RWPE2 (cell line): ENCODE measurements around the gene PYGB.

Experiments used
- ATAC-seq: fragments of 200-7000 bp; cut with Tn5 transposase; 3 replicates; pipeline ENCODE4 v1.9.1; 2021; ENCODE audit warnings: low read depth
- DNase-seq: peaks from one replicate; pipeline ENCODE4 v3.0.0-alpha.2; 2020; ENCODE audit warnings: low spot score
- H3K27ac ChIP-seq: fragments of 450-650 bp; 2 replicates; pipeline ENCODE4 v1.5.1; 2017; ENCODE audit warnings: mild to moderate bottlenecking; ENCODE audit not compliant: poor library complexity, severe bottlenecking
- H3K27me3 ChIP-seq: fragments of 250-450 bp; sonication (Bioruptor Pico); 2 replicates; pipeline ENCODE4 v1.5.1; 2021; ENCODE audit warnings: mild to moderate bottlenecking, moderate library complexity; ENCODE audit not compliant: insufficient read depth, poor library complexity, severe bottlenecking
- H3K36me3 ChIP-seq: fragments of 250-450 bp; sonication (Bioruptor Pico); 2 replicates; pipeline ENCODE4 v1.5.1; 2020; ENCODE audit warnings: low read depth, mild to moderate bottlenecking, moderate library complexity
- H3K4me1 ChIP-seq: fragments of 250-450 bp; sonication (Bioruptor Pico); 2 replicates; pipeline ENCODE4 v1.5.1; 2021; ENCODE audit warnings: mild to moderate bottlenecking, moderate library complexity; ENCODE audit not compliant: insufficient read depth, poor library complexity, severe bottlenecking
- H3K4me3 ChIP-seq: fragments of 250-450 bp; sonication (Bioruptor Pico); 2 replicates; pipeline ENCODE4 v1.5.1; 2021; ENCODE audit warnings: mild to moderate bottlenecking, moderate library complexity; ENCODE audit not compliant: severe bottlenecking
- H3K9me3 ChIP-seq: fragments of 250-450 bp; sonication (Bioruptor Pico); 2 replicates; pipeline ENCODE4 v1.5.1; 2021; ENCODE audit warnings: mild to moderate bottlenecking, moderate library complexity; ENCODE audit not compliant: severe bottlenecking
- CTCF ChIP-seq: fragments of 450-650 bp; IDR thresholded peaks from one replicate; pipeline ENCODE4 v1.5.1; 2017; ENCODE audit warnings: mild to moderate bottlenecking, moderate library complexity; ENCODE audit not compliant: poor library complexity, severe bottlenecking

PYGB gene

GRCh38 chr20:25316506-25317190, 68.8 kb downstream of the PYGB start:
- Histone ChIP-seq H3K27me3 (no peaks in the 10 kb centered on the region), H3K4me1 (peaks cover 7% of the 10 kb centered on the region), H3K4me3 (no peak overlapping the region), H3K9me3 (no peaks in the 10 kb centered on the region), H3K27ac (no peak overlapping the region), H3K36me3 (no peaks in the 10 kb centered on the region)
- ATAC-seq = no peak
- no peak for TF ChIP-seq CTCF
- DNase-seq = no peak

GRCh38 chr20:25317351-25318075, 69.6 kb downstream of the PYGB start:
- Histone ChIP-seq H3K4me1 (peaks cover 7% of the 10 kb centered on the region), H3K27ac (no peak overlapping the region), H3K27me3 (no peaks in the 10 kb centered on the region), H3K9me3 (no peaks in the 10 kb centered on the region), H3K4me3 (no peak overlapping the region), H3K36me3 (peaks cover 4% of the 10 kb centered on the region; the same call in 1 of the 2 replicates)
- TF ChIP-seq CTCF = no peak
- no peak for DNase-seq
- ATAC-seq = no peak

- no peak for TF ChIP-seq CTCF
- no peaks in the 10 kb centered on the region for H3K27me3 ChIP-seq
- DNase-seq (no peak), ATAC-seq (no peak)
- no peaks in the 10 kb centered on the region for H3K9me3 ChIP-seq
- no peak overlapping the region for H3K27ac ChIP-seq
- H3K4me3 ChIP-seq = no peak overlapping the region
- peaks cover 4% of the 10 kb centered on the region; the same call in 1 of the 2 replicates for H3K36me3 ChIP-seq
- peaks cover 7% of the 10 kb centered on the region for H3K4me1 ChIP-seq
Observed at GRCh38 chr20:25318471-25319240, 70.8 kb downstream of the PYGB start.

- no peak overlapping the region for H3K4me3 ChIP-seq
- TF ChIP-seq CTCF = no peak
- peaks cover 4% of the 10 kb centered on the region; the same call in 1 of the 2 replicates for H3K36me3 ChIP-seq
- no peak overlapping the region for H3K27ac ChIP-seq
- peaks cover 7% of the 10 kb centered on the region for H3K4me1 ChIP-seq
- no peaks in the 10 kb centered on the region for H3K9me3 ChIP-seq
- no peaks in the 10 kb centered on the region for H3K27me3 ChIP-seq
- no peak for DNase-seq
- no peak for ATAC-seq
Observed at GRCh38 chr20:25319241-25320034, 71.6 kb downstream of the PYGB start.
